Stimulated activated CD4-positive, alpha-beta T cell treated with anti-CD3 and anti-CD28 coated beads, Interleukin-15, amount 100 ng/mL, for 1 hour (primary cell): Measurements from ENCODE around the gene ANKRD9.

Source experiments
- DNase-seq, 2 donors: peaks; one replicate each; pipeline ENCODE4 v3.0.0-alpha.2; 2020; ENCODE audit warnings: low read depth in 1 of 2, low spot score in 1 of 2

The ANKRD9 gene

GRCh38 chr14:102499401-102500157 lies 10.0 kb downstream of the ANKRD9 start:
- no peak for DNase-seq

GRCh38 chr14:102498678-102499265 lies 10.8 kb downstream of the ANKRD9 start:
- no peak for DNase-seq

- no peak for DNase-seq
Measured at GRCh38 chr14:102497998-102498677, 11.4 kb downstream of the ANKRD9 start.

GRCh38 chr14:102496958-102497744 lies 12.4 kb downstream of the ANKRD9 start:
- no peak for DNase-seq

GRCh38 chr14:102496331-102496691 lies 13.3 kb downstream of the ANKRD9 start:
- DNase-seq: no peak

GRCh38 chr14:102495491-102496330 lies 13.9 kb downstream of the ANKRD9 start:
- no peak for DNase-seq

- DNase-seq: no peak
Measured at GRCh38 chr14:102493585-102493984, 16.0 kb downstream of the ANKRD9 start.

- DNase-seq: no peak
Measured at GRCh38 chr14:102493096-102493495, 16.5 kb downstream of the ANKRD9 start.

- DNase-seq: no peak
Measured at GRCh38 chr14:102492531-102492910, 17.1 kb downstream of the ANKRD9 start.

GRCh38 chr14:102491786-102492530 lies 17.6 kb downstream of the ANKRD9 start:
- DNase-seq: no peak

GRCh38 chr14:102491366-102491765 lies 18.2 kb downstream of the ANKRD9 start:
- DNase-seq: no peak

- DNase-seq: no peak
Measured at GRCh38 chr14:102490456-102490855, 19.1 kb downstream of the ANKRD9 start.

- DNase-seq: no peak
Measured at GRCh38 chr14:102487204-102487577, 22.4 kb downstream of the ANKRD9 start.

GRCh38 chr14:102486513-102487203 lies 22.9 kb downstream of the ANKRD9 start:
- DNase-seq: no peak

- DNase-seq: no peak
Measured at GRCh38 chr14:102485693-102486512, 23.7 kb downstream of the ANKRD9 start.

GRCh38 chr14:102484316-102484715 lies 25.3 kb downstream of the ANKRD9 start:
- no peak for DNase-seq

- DNase-seq: no peak
Measured at GRCh38 chr14:102481791-102482238, 27.8 kb downstream of the ANKRD9 start.

- no peak for DNase-seq
Measured at GRCh38 chr14:102481371-102481770, 28.2 kb downstream of the ANKRD9 start.

GRCh38 chr14:102479777-102480176 lies 29.8 kb downstream of the ANKRD9 start:
- no peak for DNase-seq
